Stimulated activated CD8-positive, alpha-beta memory T cell treated with anti-CD3 and anti-CD28 coated beads, Interleukin-15, amount 100 ng/mL, for 1 hour (primary cell): ENCODE results near the gene WFIKKN2.
"Not testable (repeated sequence)": the region's sequence is repeated elsewhere in the genome, so short reads cannot be mapped to it uniquely, and the experiment has no call there.

Experiments used
- DNase-seq: peaks from one replicate; pipeline ENCODE4 v3.0.0-alpha.2; 2020; ENCODE audit warnings: low read depth

Gene WFIKKN2

DNA sequence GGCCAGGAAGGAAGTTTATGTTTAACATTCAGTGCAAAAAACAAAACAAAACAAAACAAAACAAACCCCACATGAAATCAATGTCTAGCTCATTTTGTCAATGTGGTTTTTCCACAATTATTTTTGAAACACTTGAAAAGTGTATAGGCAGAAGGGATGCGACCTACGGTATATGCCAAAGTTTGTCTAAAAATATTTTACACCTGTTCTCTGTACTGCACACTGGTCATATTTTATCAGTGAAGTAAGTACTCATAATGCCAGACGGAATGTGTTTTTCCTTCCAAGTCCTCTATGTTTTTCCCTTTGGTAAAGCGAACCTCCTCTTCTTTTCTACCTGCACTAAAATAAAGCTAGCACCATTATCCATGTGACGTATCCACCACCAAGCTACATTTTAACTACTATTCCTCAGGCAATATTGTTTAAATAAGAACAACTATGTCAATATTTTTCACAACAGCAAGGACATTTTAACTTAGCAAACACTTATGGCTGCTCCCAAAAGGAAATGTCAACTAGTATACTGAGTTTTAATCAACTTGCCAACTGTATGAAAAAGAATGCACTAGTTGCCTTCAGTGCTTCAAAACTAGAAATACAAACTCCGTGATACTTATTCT lies 20.4 kb downstream of the WFIKKN2 start:
- DNase-seq = no peak

DNA sequence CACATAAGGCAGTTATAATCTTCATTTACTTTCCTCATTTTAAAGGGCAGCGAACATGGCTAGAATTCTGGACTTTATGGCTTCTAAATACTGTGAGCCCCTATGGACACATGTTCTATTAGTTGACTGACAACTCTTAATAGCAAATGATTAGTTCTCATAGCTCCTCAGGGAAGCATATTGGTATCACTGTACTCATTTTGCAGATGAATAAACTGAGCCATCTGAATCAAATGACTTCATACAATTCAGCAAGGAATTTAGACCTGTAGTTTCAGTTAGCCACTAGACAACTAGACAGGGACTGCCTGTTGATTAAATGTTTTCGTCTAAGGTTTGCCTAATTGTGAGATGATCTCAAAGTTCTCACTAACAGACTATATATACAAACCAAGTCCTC lies 21.0 kb downstream of the WFIKKN2 start:
- DNase-seq = no peak

DNA sequence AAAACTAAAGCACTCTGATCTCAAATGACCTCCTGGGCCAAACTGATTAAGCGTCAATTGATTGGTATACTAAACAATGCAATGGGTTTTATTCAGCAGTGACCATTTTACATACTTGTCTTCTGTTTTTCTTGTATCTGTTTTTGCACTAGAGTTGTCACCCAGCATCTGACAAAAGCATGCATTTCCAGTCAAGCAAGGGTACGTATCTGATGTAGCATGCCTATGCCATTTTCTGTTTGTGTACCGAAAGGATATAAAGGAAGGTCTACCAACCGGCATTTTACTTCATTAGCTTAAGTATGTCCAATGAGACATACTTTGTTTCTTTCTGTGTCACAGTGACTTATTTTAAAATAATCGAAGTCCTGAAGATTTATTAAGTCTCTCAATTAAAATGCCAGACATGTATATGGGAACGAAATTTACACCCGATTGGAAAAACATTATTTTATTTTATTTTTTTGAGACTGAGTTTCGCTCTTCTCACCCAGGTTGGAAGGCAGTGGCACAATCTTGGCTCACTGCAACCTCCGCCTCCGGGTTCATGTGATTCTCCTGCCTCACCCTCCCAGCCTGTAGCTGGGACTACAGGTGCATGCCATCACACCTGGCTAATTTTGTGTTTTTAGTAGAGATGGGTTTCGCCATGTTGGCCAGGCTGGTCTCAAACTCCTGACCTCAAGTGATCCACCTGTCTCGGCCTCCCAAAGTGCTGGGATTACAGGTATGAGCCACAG lies 23.3 kb downstream of the WFIKKN2 start:
- no peak for DNase-seq

- DNase-seq = not testable (repeated sequence)
These were observed 24.3 kb downstream of the WFIKKN2 start for GRCh38 chr17:50859727-50860126.

DNA sequence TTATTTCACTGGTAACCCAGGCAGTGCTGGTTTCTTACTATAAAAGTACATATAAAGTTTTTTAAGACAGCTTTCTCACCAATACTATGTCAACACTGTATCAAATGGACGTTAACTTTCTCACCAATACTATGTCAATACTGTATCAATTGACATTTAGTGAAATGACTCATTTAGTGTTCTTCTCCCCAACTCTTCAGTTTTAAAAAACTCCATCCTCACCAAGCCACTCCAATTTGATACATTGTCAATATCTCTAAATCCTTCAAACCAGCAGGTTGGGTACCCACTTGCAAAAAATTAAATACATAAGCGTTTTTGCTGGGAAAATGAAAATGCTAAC lies 25.9 kb downstream of the WFIKKN2 start:
- DNase-seq = no peak

- no peak for DNase-seq
These were observed 26.6 kb downstream of the WFIKKN2 start for GRCh38 chr17:50861822-50862528.

DNA sequence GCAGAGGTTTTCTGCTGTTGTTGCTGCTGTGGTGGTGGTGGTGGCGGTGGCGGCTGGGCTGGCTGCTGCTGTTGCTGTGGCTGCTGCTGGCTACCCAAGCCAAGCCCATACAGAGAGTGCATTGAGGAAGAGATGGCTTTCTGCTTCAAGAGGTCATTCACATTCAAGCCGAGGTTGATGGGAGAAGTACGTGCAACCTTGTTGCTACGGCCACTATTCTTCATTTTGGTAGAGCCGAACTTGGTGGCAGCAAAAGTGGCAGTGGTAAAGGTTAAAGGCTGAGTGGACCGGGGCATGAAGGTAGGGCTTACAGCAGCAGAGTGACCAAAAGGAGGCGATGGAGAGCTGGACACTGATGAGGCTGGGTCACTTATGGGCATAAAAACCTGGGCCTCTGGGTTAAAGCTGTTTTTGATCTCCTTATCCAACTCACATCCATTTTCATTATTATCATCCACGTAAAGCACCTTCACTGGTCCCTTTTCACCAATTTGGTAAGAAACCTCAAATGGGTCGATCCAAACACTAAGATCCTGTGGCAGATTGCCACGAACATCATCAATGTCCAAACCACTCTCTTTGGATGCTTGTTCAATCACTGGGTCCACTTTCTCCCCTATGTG lies 27.9 kb downstream of the WFIKKN2 start:
- no peak for DNase-seq

DNA sequence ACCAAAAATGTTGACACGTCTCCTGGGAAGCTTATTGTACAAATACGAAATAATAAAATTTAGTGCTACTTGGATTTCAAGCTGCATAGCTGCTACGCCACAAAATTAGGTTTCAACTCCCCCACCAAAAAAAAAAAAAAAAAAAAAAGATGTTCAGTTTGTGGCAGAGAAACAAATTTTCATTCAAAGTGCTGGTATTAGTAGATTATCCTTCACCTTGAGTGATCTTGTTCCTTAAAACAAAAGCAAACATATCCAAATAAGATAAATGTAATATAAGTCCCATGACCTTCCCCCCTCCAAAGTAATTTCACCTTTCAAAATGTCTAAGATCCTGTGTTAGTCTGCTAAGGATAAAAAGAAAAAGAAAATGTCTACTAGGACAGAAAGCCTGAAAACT lies 28.5 kb downstream of the WFIKKN2 start:
- no peak for DNase-seq

DNA sequence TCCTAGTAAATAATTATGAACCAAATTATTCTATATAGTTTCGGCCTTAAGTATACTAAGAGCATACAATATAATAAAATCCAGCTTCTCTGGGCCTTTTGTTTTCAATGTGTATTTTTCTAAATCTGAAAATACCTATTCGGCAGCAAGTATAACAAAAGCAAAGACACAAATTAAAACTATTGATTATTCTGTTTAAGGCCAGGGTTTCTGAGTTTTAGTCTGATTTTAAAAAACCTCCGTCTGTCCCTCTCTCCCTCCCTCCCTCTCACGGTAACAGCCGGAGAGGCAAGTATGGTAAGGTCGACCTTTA lies 29.3 kb downstream of the WFIKKN2 start:
- no peak for DNase-seq

DNA sequence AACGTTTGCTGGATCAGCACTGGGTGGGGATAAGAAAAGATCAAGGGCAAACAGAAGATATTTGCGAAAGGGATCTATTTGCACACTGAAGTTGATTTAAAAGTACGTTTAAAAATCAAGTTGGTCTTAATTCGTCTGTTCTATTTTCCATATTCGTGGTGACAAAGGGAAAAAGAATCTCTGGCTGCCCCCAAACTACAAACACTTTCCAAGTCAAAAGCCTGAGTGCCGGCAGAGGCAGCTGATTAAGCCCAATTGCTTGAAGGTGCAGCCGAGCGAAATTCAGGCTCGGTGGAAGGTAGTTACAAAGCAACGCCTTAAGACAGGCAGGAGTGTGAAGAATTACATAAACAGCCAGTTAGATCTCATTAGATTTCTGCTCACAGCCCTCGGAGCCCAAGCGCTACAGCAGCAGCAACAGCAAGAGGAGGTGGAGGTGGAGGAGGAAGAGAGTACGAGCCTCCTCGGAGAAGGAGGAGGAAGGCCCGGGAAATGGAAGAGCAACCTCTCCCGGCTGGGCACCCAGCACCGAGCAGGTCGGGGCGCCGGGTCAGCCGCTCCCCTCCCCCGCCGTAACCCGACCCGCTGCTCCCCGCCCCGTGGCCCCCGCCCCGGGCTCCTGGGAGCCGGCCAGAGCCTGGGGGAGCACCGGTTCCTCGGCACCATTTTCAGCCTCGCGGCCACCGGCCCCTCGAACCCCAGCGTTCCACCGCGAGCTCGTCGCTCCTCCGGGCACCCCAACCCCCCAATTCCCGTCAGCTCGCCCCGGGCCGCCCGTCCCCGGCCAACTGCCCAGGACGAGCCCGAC lies 29.9 kb downstream of the WFIKKN2 start:
- peak; percentile 12 for DNase-seq

- no peak for DNase-seq
These were observed 30.5 kb downstream of the WFIKKN2 start for GRCh38 chr17:50865868-50866260.

DNA sequence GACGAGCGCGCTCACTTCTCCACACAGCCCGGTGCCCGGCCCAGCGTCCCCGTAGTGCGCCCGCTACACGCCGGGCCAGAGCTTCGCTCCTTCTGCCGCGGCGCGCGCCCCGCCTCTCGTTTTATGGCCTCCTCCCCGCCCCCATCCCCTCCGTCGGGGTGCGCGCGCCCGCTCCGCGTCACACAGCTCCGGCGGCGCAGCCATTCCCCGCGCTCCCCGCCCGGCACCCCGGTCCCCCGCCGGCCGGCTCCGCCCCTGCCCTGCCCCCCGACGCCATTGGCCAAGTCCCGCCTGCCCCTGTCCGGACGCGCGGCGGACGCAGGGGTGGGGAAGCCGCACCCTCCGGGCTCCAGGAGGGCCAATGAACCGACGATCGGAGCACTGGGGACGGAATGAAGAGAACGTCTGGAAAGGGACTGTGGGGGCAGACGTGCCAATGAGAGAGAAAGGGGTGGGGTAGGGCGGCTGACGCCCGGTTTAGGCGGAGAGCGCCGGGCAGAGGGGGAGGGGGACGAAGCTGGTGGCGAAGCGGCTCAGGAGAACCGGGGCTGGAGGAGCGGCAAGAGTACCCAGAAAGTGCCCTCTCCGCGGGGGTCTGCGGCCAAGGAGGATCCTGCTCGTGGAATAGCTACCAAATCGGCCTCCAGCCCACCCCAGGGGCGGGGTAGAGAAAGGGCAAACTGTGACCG lies 31.0 kb downstream of the WFIKKN2 start, which contains the start of gene TOB1:
TOB1 (minus strand) TSS at position 94 of the 689 bp plus-strand sequence. CDS start 2,337 bp downstream, outside the sequence.
- DNase-seq = peak; percentile 92

DNA sequence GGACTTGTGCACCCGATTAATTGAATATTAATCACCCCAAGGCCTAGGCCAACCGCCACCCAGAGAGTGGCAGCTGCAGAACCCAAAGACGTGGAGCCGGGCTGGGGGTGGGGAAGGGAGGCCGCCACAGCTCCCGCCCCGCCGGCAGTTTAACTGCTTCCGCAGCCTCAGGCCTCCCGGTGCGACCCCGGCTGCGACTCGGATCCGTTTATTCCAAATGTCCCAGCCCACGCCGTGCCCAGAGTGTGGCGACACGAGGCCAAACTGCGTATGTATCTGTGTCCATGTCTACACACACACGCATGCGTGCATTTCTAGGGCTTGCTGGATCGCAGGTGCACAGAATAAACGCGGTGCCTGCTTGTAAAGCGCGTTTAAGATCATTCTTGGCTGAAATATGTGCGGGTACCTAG lies 31.6 kb downstream of the WFIKKN2 start:
- peak; percentile 31 for DNase-seq

DNA sequence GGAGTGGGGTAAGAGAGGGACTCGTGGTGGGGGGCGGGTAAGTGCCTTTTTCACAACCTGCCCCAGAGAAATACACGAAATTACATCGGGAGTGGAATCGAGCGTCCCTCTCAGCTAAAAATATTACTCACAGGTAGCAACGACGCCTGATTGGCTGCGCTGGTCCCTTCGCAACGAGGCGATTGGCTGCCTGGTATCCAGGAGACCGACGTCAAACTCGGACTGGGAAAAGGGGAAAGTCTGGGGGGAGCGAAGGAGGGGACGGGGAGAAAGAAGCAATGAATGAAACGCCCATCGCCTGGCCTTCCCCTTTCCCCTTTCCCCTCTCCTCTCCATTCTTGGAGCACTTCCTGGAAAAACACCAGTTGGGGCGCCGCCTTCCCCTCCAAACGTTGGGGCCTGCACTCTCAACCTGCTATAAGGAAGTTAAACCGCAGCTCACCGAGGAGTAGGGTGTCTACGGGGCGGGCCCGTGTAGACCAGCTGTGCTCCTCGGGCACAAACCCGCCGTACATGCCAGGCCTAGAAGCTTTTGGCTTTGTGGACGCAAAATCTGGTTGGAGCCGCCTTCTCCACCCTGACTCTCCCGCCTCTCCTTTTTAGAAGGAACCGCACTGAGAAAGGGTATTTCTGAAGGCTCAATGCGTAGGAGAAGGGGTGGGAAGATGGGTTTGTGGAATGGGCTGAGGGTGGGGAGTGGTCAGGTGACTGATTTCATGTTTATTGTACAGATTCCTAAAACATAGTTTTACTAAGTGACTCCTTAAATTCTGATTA lies 32.2 kb downstream of the WFIKKN2 start:
- DNase-seq = peak; percentile 66

GRCh38 chr17:50868140-50868438 lies 32.7 kb downstream of the WFIKKN2 start:
- DNase-seq = no peak

- DNase-seq = no peak
These were observed 33.2 kb downstream of the WFIKKN2 start for GRCh38 chr17:50868602-50869001.

DNA sequence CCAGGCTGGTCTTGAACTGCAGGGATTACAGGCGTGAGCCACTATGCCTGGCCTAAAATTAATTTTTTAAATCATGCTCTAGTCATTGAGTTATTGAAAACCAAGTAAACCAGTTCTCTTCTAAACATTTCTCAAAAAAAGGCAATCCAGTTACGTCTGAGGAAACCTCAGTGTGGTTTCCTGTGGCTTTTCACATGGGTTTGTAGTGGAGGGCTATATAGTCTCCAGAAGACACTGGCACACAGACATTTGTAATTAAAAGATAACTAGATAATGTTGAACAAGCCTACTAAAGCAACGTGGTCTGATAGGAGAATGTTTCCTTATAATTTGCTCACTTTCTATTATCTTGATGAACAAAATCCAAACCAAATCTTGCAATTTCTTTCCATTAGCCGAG lies 36.0 kb downstream of the WFIKKN2 start:
- no peak for DNase-seq

DNA sequence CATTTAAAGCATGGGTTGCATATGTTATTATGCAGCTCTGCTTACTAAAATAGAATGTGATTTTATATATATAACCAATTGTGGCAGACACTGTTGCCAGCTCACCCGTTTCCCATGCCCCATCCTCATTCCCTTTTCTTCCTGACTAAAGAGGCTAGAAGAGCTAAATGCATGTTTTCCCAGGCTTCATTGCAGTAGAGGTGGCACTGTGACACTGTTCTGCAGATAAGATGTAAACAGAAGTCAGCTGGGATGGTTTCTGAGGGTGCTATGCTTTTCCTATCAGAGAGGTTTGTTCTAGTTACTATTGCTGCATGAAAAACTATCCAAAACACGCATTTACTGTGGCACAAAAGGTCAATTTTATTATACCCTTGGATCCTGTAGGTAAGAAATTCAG lies 36.5 kb downstream of the WFIKKN2 start:
- no peak for DNase-seq

- DNase-seq = no peak
These were observed 37.5 kb downstream of the WFIKKN2 start for GRCh38 chr17:50872710-50873424.

GRCh38 chr17:50875074-50875473 lies 39.7 kb downstream of the WFIKKN2 start:
- DNase-seq = no peak
